Measurements from ENCODE around the gene MYBPC3. TPM values are rescaled to one million over a fixed set of nuclear protein-coding genes. Genes with fewer than 3 reads are reported as not detected.

The MYBPC3 gene
- total RNA-seq, 4 donors from 2014 or later, result not detected

DNA sequence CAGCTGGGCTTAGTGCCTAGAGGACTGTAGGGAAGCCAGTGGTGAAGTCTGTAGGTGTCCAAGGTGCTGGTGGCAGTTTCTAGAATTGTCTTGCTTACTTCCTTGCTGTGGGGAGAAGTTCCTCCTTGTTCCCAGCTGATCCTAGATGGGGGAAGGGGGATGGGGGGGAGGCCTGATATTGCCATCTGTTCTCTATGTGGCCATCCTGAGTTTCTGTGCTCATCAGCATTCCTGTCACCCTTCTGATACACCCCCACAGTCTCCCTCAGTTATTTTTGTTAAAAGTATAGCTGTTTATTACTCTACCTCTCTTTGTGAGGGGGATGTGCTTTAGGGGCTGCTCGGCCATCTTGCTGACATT, 46.0 kb downstream of the MYBPC3 start:
- H3K9me3 ChIP-seq, result peaks cover 0 to 4% of the 10 kb centered on the region in 2 donors
- peaks cover 0 to 84% (median 41%) of the 10 kb centered on the region in 4 donors for H3K36me3 ChIP-seq
- H3K27me3 ChIP-seq, result no peaks in the 10 kb centered on the region
- no peak overlapping the region for H3K4me3 ChIP-seq
- H3K4me1 ChIP-seq, result no peaks in the 10 kb centered on the region
- intact Hi-C loops (cut with DNase I; ENCODE audit: low total_unique reads) (no loop called here), in situ Hi-C loops (cut with MboI; ENCODE audit: low pct_ligation_motif_present in 1 of 4, low pct_unique_long_range_greater_than_20kb in 1 of 4, low sequenced_read_pairs in 3 of 4) (no loop called here)
- DNase-seq, result no peak
- no peak overlapping the region for H3K27ac ChIP-seq
- 35 to 100% methylated on average over 1 of the region's 1 CpG for WGBS, 2 donors (ENCODE audit: low coverage in 1 of 2)
- TF ChIP-seq POLR2A (IDR thresholded peaks at IDR 0.05) (no peak), POLR2AphosphoS5 (IDR thresholded peaks at IDR 0.05) (no peak), EP300 (IDR thresholded peaks at IDR 0.05; ENCODE audit: low read depth) (no peak), CTCF (IDR thresholded peaks at IDR 0.05) (no peak)

GRCh38 chr11:47305734-47306483, 46.6 kb downstream of the MYBPC3 start:
- TF ChIP-seq EP300 (IDR thresholded peaks at IDR 0.05; ENCODE audit: low read depth) (no peak), POLR2AphosphoS5 (IDR thresholded peaks at IDR 0.05) (no peak), CTCF (IDR thresholded peaks at IDR 0.05) (no peak), POLR2A (IDR thresholded peaks at IDR 0.05) (no peak)
- Histone ChIP-seq H3K4me3 (no peak overlapping the region), H3K4me1 (no peaks in the 10 kb centered on the region), H3K9me3 (peaks cover 0 to 4% of the 10 kb centered on the region in 2 donors), H3K27me3 (no peaks in the 10 kb centered on the region), H3K27ac (no peak overlapping the region), H3K36me3 (peaks cover 0 to 84% (median 39%) of the 10 kb centered on the region in 4 donors)
- intact Hi-C loops (cut with DNase I; ENCODE audit: low total_unique reads) (no loop called here), in situ Hi-C loops (cut with MboI; ENCODE audit: low pct_ligation_motif_present in 1 of 4, low pct_unique_long_range_greater_than_20kb in 1 of 4, low sequenced_read_pairs in 3 of 4) (no loop called here)
- no peak for DNase-seq
- WGBS, 2 donors (ENCODE audit: low coverage in 1 of 2), result 100% methylated on average over 3 of the region's 3 CpGs; no CpG with 5 or more reads in 1 of the 2 donors

DNA sequence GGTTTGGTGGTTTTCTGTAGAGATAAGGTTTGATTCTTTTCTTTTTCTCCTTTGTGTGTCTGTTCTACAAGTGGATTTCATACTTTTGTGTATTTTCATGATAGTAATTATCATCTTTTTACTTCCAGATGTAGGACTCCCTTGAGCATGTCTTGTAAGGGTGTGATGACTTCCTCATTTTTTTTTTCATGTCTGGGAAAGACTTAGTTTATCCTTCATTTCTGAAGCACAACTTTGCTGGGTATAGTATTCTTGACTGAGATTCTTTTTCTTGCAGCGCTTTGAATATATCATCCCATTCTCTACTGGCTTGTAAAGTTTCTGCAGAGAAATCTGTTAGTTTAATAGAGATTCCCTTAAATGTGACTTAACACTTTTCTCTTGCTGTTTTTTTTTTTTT, 49.6 kb downstream of the MYBPC3 start:
- 100% methylated on average over 1 of the region's 1 CpG for WGBS, 2 donors (ENCODE audit: low coverage in 1 of 2)
- no peak for DNase-seq
- Histone ChIP-seq H3K4me3 (no peak overlapping the region), H3K9me3 (peaks cover 12 to 16% of the 10 kb centered on the region in 2 donors), H3K27me3 (no peaks in the 10 kb centered on the region), H3K27ac (no peak overlapping the region), H3K4me1 (no peaks in the 10 kb centered on the region), H3K36me3 (peaks cover 0 to 85% (median 39%) of the 10 kb centered on the region in 4 donors)
- TF ChIP-seq POLR2A (IDR thresholded peaks at IDR 0.05) (no peak), EP300 (IDR thresholded peaks at IDR 0.05; ENCODE audit: low read depth) (no peak), POLR2AphosphoS5 (IDR thresholded peaks at IDR 0.05) (no peak), CTCF (IDR thresholded peaks at IDR 0.05) (no peak)
- intact Hi-C loops (cut with DNase I; ENCODE audit: low total_unique reads) (no loop called here), in situ Hi-C loops (cut with MboI; ENCODE audit: low pct_ligation_motif_present in 1 of 4, low pct_unique_long_range_greater_than_20kb in 1 of 4, low sequenced_read_pairs in 3 of 4) (no loop called here)

DNA sequence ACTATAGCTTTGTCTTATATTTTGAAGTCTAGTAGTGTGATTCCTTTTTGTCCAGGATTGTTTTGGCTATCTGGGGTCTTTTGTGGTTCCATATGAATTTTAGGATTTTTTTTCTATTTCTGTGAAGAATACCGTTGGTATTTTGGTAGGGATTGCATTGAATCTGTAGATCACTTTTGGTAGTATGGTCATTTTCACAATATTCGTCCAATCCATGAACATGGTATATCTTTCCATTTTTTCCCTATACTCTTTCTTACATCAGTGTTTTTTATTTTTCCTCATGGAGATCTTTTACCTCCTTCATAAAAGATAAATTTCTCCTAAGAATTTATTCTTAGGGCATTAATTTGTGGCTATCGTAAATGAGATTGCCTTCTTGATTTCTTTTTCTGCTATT, 53.4 kb downstream of the MYBPC3 start:
- WGBS, 2 donors (ENCODE audit: low coverage in 1 of 2), result 96 to 100% methylated on average over 3 of the region's 3 CpGs
- Histone ChIP-seq H3K4me1 (no peaks in the 10 kb centered on the region), H3K27me3 (no peaks in the 10 kb centered on the region), H3K9me3 (peaks cover 12 to 16% of the 10 kb centered on the region in 2 donors), H3K36me3 (peaks cover 0 to 98% (median 45%) of the 10 kb centered on the region in 4 donors), H3K4me3 (no peak overlapping the region), H3K27ac (no peak overlapping the region)
- intact Hi-C loops (cut with DNase I; ENCODE audit: low total_unique reads), result no loop called here
- TF ChIP-seq EP300 (IDR thresholded peaks at IDR 0.05; ENCODE audit: low read depth) (no peak), POLR2A (IDR thresholded peaks at IDR 0.05) (no peak), CTCF (IDR thresholded peaks at IDR 0.05) (no peak), POLR2AphosphoS5 (IDR thresholded peaks at IDR 0.05) (no peak)
- no peak for DNase-seq
- in situ Hi-C loops (cut with MboI; ENCODE audit: low pct_ligation_motif_present in 1 of 4, low pct_unique_long_range_greater_than_20kb in 1 of 4, low sequenced_read_pairs in 3 of 4), result loop anchor here in 1 of 4 donors (25.0 kb wide), 1 partner anchor 438 kb away; no protein-coding TSS in a partner anchor
